HCT116 (cell line): Measurements from ENCODE around the gene LRRFIP2. TPM values are rescaled to one million over a fixed set of nuclear protein-coding genes. Genes with fewer than 3 reads are reported as not detected.

Experiments used
- ATAC-seq: fragments of 200-7000 bp; cut with Tn5 transposase; 2 replicates; pipeline ENCODE4 v1.9.1; 2020; ENCODE audit warnings: mild to moderate bottlenecking, moderate library complexity
- BruUV-seq: library from RNA; stranded (reverse); fragments of 400-500 nt; replicated peaks from 2 replicates; lab custom pipeline; 2021; lab: Mats Ljungman, UMichigan
- CTCF ChIA-PET: fragments of 300-600 bp; sonication (Branson Sonifier 250); formaldehyde crosslinking; loops from one replicate; lab custom pipeline; 2021; ENCODE audit warnings: antibody characterized with exemption; lab: Charles Lee
- POLR2A ChIA-PET: fragments of 300-600, 350-600 bp; sonication (Branson Sonifier 250); formaldehyde crosslinking; loops from one replicate; lab custom pipeline; 2021; ENCODE audit warnings: antibody characterized with exemption; lab: Charles Lee
- RAD21 ChIA-PET, 2 experiments: fragments of 300-600 bp; sonication (Branson Sonifier 250); formaldehyde crosslinking; loops; one replicate each; lab custom pipeline; 2023; ENCODE audit warnings: low total read pairs in 2 of 2; ENCODE audit not compliant: uncharacterized antibody in 2 of 2, unreplicated experiment in 2 of 2, low non-redundant PET in 1 of 2; lab: Charles Lee
- DNase-seq: peaks from one replicate; pipeline ENCODE4 v3.0.0-alpha.2; 2010; ENCODE audit warnings: low read depth, low spot score
- H2AFZ ChIP-seq: fragments of 200-600 bp; shearing (Covaris generic), sonication (generic); 2 replicates; pipeline ENCODE4 v1.6.1; 2017; ENCODE audit warnings: low read depth, mixed run types, mixed read lengths, antibody characterized with exemption, low read length; ENCODE audit not compliant: poor library complexity, severe bottlenecking
- H3K27ac ChIP-seq: 2 replicates; pipeline ENCODE4 v1.5.1; 2012; ENCODE audit warnings: low read depth, low read length
- H3K27me3 ChIP-seq: fragments of 200-600 bp; sonication (generic); 2 replicates; pipeline ENCODE4 v1.6.1; 2016; ENCODE audit warnings: mixed run types, low read length, mixed read lengths; ENCODE audit not compliant: insufficient read depth
- H3K36me3 ChIP-seq, 2 experiments: fragments of 200-500 bp in 1 of 2; fragments of 200-600 bp in 1 of 2; sonication (Bioruptor generic) in 1 of 2; sonication (generic) in 1 of 2; 2 replicates each; pipeline versions ENCODE4 v1.5.1 to v1.6.1; 2014 to 2016; ENCODE audit warnings: low read length in 2 of 2, inconsistent platforms in 1 of 2, mixed read lengths in 1 of 2, mixed run types in 1 of 2; ENCODE audit not compliant: insufficient read depth in 2 of 2, control insufficient read depth in 1 of 2
- H3K4me1 ChIP-seq, 2 experiments: fragments of 200-600 bp in 1 of 2; sonication (generic) in 1 of 2; 2 replicates each; pipeline versions ENCODE4 v1.5.1 to v1.6.1; 2012 to 2017; ENCODE audit warnings: low read length in 2 of 2, inconsistent platforms in 1 of 2, mild to moderate bottlenecking in 1 of 2, mixed read lengths in 1 of 2, mixed run types in 1 of 2, moderate library complexity in 1 of 2; ENCODE audit not compliant: insufficient read depth in 2 of 2, control insufficient read depth in 1 of 2
- H3K4me2 ChIP-seq: fragments of 200-600 bp; sonication (generic); 2 replicates; pipeline ENCODE4 v1.6.1; 2017; ENCODE audit warnings: mixed run types, low read length, mixed read lengths
- H3K4me3 ChIP-seq, 2 experiments: fragments of 200-600 bp in 1 of 2; sonication (generic) in 1 of 2; replicated peaks in 1 of 2; 2 replicates each; pipeline ENCODE4 v1.5.1; 2011 to 2016; ENCODE audit warnings: low read length in 2 of 2, control low read depth in 1 of 2, low read depth in 1 of 2, mild to moderate bottlenecking in 1 of 2, mixed read lengths in 1 of 2, mixed run types in 1 of 2
- H3K79me2 ChIP-seq: fragments of 200-600 bp; sonication (generic); 2 replicates; pipeline ENCODE4 v1.6.1; 2017; ENCODE audit warnings: mild to moderate bottlenecking, mixed run types, low read length, moderate library complexity, mixed read lengths; ENCODE audit not compliant: insufficient read depth
- H3K9ac ChIP-seq: fragments of 200-600 bp; sonication (generic); 2 replicates; pipeline ENCODE4 v1.6.1; 2016; ENCODE audit warnings: low read length, mixed read lengths
- H3K9me2 ChIP-seq: fragments of 200-600 bp; sonication (generic), shearing (Covaris generic); 2 replicates; pipeline ENCODE4 v1.6.1; 2017; ENCODE audit warnings: mixed run types, mild to moderate bottlenecking, moderate library complexity; ENCODE audit not compliant: insufficient read depth
- H3K9me3 ChIP-seq, 2 experiments: fragments of 200-500 bp in 1 of 2; fragments of 200-600 bp in 1 of 2; sonication (Bioruptor generic) in 1 of 2; sonication (generic) in 1 of 2; 2 replicates each; pipeline ENCODE4 v1.6.1; 2014 to 2017; ENCODE audit warnings: low read length in 2 of 2, mixed read lengths in 2 of 2, inconsistent platforms in 1 of 2, low read depth in 1 of 2, mild to moderate bottlenecking in 1 of 2, mixed run types in 1 of 2, moderate library complexity in 1 of 2; ENCODE audit not compliant: control insufficient read depth in 1 of 2, insufficient read depth in 1 of 2
- H4K20me1 ChIP-seq: fragments of 200-600 bp; sonication (generic), shearing (Covaris generic); 2 replicates; pipeline ENCODE4 v1.6.1; 2017; ENCODE audit warnings: mixed run types, mild to moderate bottlenecking, moderate library complexity; ENCODE audit not compliant: insufficient read depth
- ATF3 ChIP-seq: IDR thresholded peaks from 2 replicates; pipeline ENCODE4 v1.6.1; 2012
- CEBPB ChIP-seq: IDR thresholded peaks from 2 replicates; pipeline ENCODE4 v1.6.1; 2012; ENCODE audit warnings: low read depth
- EZH2 ChIP-seq: fragments of 200-600 bp; sonication (generic); IDR thresholded peaks from 2 replicates; pipeline ENCODE4 v1.6.1; 2017; ENCODE audit warnings: antibody characterized with exemption, mixed run types
- EZH2phosphoT487 ChIP-seq: fragments of 200-600 bp; IDR thresholded peaks from 2 replicates; pipeline ENCODE4 v1.6.1; 2018; ENCODE audit warnings: antibody characterized with exemption, borderline replicate concordance
- JUND ChIP-seq: IDR thresholded peaks from 2 replicates; pipeline ENCODE4 v1.6.1; 2012
- MAX ChIP-seq: IDR thresholded peaks from 2 replicates; pipeline ENCODE4 v1.6.1; 2012
- POLR2AphosphoS5 ChIP-seq: IDR thresholded peaks from 2 replicates; pipeline ENCODE4 v1.6.1; 2011; ENCODE audit warnings: mild to moderate bottlenecking, low read depth, low read length, moderate library complexity
- REST ChIP-seq: IDR thresholded peaks from 2 replicates; pipeline ENCODE4 v1.6.1; 2012; ENCODE audit warnings: low read depth
- SRF ChIP-seq: IDR thresholded peaks from 2 replicates; pipeline ENCODE4 v1.6.1; 2012; ENCODE audit warnings: low read depth
- TCF7L2 ChIP-seq: IDR thresholded peaks from 2 replicates; pipeline ENCODE4 v1.7.0; 2011; ENCODE audit warnings: borderline replicate concordance, inconsistent platforms; ENCODE audit not compliant: insufficient read depth, insufficient read length; ENCODE audit errors: extremely low read depth
- YY1 ChIP-seq: IDR thresholded peaks from 2 replicates; pipeline ENCODE4 v1.6.1; 2011; ENCODE audit warnings: low read length, low read depth, moderate library complexity, mild to moderate bottlenecking; ENCODE audit not compliant: insufficient replicate concordance; ENCODE audit errors: extremely low read depth
- ZBTB33 ChIP-seq: IDR thresholded peaks from 2 replicates; pipeline ENCODE4 v1.6.1; 2011; ENCODE audit warnings: mild to moderate bottlenecking, low read length, moderate library complexity; ENCODE audit not compliant: insufficient replicate concordance; ENCODE audit errors: extremely low read depth
- ZNF274 ChIP-seq: fragments of 200-500 bp; sonication (Bioruptor generic); IDR thresholded peaks from 2 replicates; pipeline ENCODE4 v1.6.1; 2014; ENCODE audit warnings: mild to moderate bottlenecking, low read depth, low read length, inconsistent platforms
- intact Hi-C: fragments of 100-400 bp; cut with micrococcal nuclease; formaldehyde crosslinking; loops from 2 replicates; pipeline ENCODE4 v1.10.0; 2022
- total RNA-seq: library from RNA; stranded (reverse); gene quantifications from one replicate; pipeline ENCODE4 v1.2.1, GENCODE V29; 2021; ENCODE audit not compliant: unreplicated experiment

Gene LRRFIP2
- total RNA-seq, 1 experiment from 2014 or later: 27.0 TPM

GRCh38 chr3:37198547-37198946 lies 24.2 kb upstream of the LRRFIP2 start:
- no peaks in the 10 kb centered on the region for H3K79me2 ChIP-seq
- no TSS peak for BruUV-seq
- no peaks in the 10 kb centered on the region for H3K27me3 ChIP-seq
- no peak overlapping the region; the same call in 1 of the 2 replicates for H3K9ac ChIP-seq
- DNase-seq: no peak
- peak overlapping the region; percentile 45; the same call in 1 of the 2 replicates for H3K4me2 ChIP-seq
- RAD21 ChIA-PET: no interaction called here
- CTCF ChIA-PET: no interaction called here
- H4K20me1 ChIP-seq: no peaks in the 10 kb centered on the region
- no peaks in the 10 kb centered on the region for H3K9me2 ChIP-seq
- no peaks in the 10 kb centered on the region for H3K9me3 ChIP-seq
- POLR2A ChIA-PET: no interaction called here
- no peak overlapping the region for H3K27ac ChIP-seq
- no peak overlapping the region; a peak in 1 of 4 replicates for H3K4me3 ChIP-seq
- no peaks in the 10 kb centered on the region for H3K36me3 ChIP-seq
- H3K4me1 ChIP-seq: peaks cover 0 to 27% of the 10 kb centered on the region in 2 experiments; a peak in 2 of 4 replicates
- H2AFZ ChIP-seq: peak overlapping the region; percentile 82
- TF ChIP-seq CEBPB: no peak
- no peak; the same call in 1 of the 2 replicates for TF ChIP-seq MAX
- TF ChIP-seq ZBTB33: no peak
- TF ChIP-seq JUND: no peak
- TF ChIP-seq SRF: no peak
- TF ChIP-seq EZH2phosphoT487: no peak
- no peak for TF ChIP-seq TCF7L2
- TF ChIP-seq REST: no peak
- TF ChIP-seq YY1: no peak
- TF ChIP-seq EZH2: no peak
- no peak for TF ChIP-seq ZNF274
- TF ChIP-seq ATF3: no peak
- no peak for TF ChIP-seq POLR2AphosphoS5
- intact Hi-C loops: no loop called here
- no peak for ATAC-seq
